Right ventricle myocardium inferior (tissue), 1 donor: ENCODE measurements around the gene CCT4. TPM values are rescaled to one million over a fixed set of nuclear protein-coding genes. Genes with fewer than 3 reads are reported as not detected.
"Not testable (repeated sequence)": the region's sequence is repeated elsewhere in the genome, so short reads cannot be mapped to it uniquely, and the experiment has no call there.

Experiments used
- ATAC-seq: fragments of 200-7000 bp; cut with Tn5 transposase; one replicate; pipeline ENCODE4 v1.9.1; 2020; ENCODE audit warnings: mild to moderate bottlenecking, moderate library complexity
- DNase-seq: peaks from one replicate; pipeline ENCODE4 v3.0.0; 2021; ENCODE audit errors: missing footprints
- intact Hi-C: fragments of 100-400 bp; cut with DNase I; formaldehyde crosslinking; loops from one replicate; pipeline ENCODE4 v1.11.0; 2022
- long read RNA-seq: library from polyadenylated mRNA; unstranded; transcript quantifications from one replicate; pipeline ENCODE4 v2.0.0, GENCODE V29; 2021
- total RNA-seq: library from RNA; stranded (reverse); fragmentation: NEBNext Ultra II Directional; extraction: Animal tissue kit (Norgen Biotek cat#: 25700); gene quantifications from one replicate; pipeline ENCODE4 v1.2.1, GENCODE V29; 2021
- donor health status: DM: no; HTN: yes; CAD: no; lungs with severe emphysema.

CCT4 gene
- total RNA-seq, result 105 TPM
- long read RNA-seq, transcript CCT4-201 (14 exons, 2,520 nt), result major isoform, 78 of 80 reads
- long read RNA-seq, partial matches to known transcripts, result 0 of 80 reads
- long read RNA-seq, other reads (novel, unspliced or antisense), result 1 of 80 reads

DNA sequence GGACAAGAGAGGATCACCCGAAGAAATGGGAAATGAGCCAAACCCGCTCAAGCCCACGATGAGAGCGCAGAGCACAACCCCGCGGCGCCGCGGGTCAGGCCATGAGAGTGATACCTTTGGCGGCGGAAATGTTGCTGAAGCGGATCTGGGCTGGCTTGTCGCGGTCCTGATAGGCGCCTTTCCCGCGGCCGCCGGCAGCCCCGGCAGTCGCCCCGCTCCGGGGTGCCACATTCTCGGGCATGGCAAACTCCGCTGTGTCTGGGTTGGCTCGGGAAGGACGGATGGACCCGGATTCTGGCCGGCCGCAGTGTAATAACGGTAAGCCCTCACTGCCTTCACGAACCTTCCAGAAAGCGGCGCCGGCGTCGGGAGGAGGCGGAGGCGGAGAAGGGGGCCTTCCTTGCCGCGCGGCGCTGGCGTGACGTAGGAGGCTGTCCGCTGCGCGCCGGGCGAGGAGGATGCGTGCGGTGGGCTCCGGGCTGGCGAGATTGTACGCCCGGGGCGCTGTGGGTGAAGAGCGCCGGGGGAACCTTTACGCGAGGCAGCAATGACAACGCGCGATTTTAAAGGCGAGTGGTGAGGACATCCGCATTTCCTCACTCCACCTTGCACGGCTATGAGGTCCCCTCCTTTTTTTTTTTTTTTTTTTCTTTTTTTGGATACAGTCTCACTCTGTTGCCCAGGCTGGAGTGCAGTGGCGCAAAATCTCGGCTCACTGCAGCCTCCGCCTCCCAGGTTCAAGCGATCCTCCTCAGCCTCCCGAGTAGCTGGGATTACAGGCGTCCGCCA lies at the start of gene CCT4:
Gene CCT4, minus strand, starts transcription at position 390 of the 789 bp plus-strand sequence. Its CDS starts 149 bp downstream, at position 241.
- intact Hi-C loops, result no loop called here
- peak; percentile 89 for ATAC-seq
- DNase-seq, result peak; percentile 94

GRCh38 chr2:61937886-61938285 lies 49.4 kb upstream of the CCT4 start:
- intact Hi-C loops, result no loop called here
- ATAC-seq (no peak), DNase-seq (no peak)

- no peak for ATAC-seq
- intact Hi-C loops, result no loop called here
Observed at GRCh38 chr2:61937098-61937497, 48.6 kb upstream of the CCT4 start.

GRCh38 chr2:61928826-61929461 lies 40.5 kb upstream of the CCT4 start:
- intact Hi-C loops, result loop anchor here (10.0 kb wide), 1 partner anchor 46 kb away; no protein-coding TSS in a partner anchor
- no peak for ATAC-seq
- DNase-seq, result no peak

More at GRCh38 chr2:61937098-61937497, 48.6 kb upstream of the CCT4 start:
- no peak for DNase-seq

GRCh38 chr2:61926531-61927477 lies 38.3 kb upstream of the CCT4 start:
- no peak for ATAC-seq
- intact Hi-C loops, result loop anchor here (10.0 kb wide), 1 partner anchor 48 kb away; no protein-coding TSS in a partner anchor

DNA sequence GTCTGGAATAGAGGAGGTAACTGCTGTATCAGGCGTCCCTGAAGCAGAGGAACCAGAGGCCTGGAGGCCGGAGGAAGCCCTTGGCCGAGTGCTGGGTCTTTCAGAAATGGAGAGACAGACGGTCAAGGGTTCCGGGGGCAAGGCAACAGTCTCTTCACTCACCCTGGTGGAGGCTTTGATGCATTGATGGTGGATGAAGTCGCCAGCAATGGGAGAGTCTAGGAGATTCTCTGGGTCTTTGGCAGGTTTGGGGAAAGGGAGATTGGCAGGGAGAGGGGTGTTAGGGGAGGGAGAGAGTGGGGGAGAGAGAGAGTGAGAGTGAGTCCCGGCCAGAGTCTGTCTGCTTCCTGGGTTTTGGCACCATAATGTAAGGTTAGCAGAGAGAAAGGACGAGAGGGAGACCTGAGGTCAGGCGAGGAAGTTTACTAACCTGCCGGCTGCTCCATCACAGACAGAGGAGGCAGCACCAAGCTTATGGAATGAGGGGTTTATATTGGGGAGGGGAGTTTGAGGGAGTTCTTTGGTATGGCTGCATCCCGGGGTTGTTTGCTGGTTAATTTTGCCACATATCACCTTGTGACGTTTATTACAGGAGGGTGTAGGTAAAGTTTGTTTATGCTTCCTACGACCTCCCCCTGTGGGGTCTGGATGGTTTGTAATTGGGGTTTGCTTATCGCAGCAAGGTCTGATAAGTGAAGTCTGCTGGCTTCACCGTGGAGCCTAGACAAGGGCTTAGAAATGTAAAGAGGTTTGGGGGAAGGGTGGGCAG lies 36.6 kb upstream of the CCT4 start:
- DNase-seq (no peak), ATAC-seq (no peak)
- intact Hi-C loops, result loop anchor here (10.0 kb wide), 1 partner anchor 50 kb away; no protein-coding TSS in a partner anchor

More at GRCh38 chr2:61926531-61927477, 38.3 kb upstream of the CCT4 start:
- no peak for DNase-seq

DNA sequence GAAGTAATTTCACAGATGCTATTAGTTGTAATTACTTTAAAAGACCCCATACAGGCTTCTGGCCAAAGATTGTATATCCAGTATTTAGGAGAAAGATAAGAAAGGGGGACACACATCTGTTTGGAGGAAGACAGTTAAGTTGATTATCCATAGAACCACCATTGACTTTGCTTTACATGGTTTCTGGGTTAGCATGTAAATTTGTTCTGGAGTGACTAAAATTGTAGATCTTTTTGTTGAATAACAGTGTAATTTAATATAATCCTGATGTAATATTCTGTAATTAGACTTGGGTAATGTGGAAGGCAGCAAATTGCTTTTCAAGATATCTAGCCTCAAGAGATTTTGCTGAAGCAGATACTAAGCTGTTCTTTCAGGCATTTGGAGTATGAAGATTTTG lies 34.3 kb upstream of the CCT4 start:
- intact Hi-C loops, result loop anchor here (10.0 kb wide), 1 partner anchor 52 kb away; no protein-coding TSS in a partner anchor
- ATAC-seq, result no peak
- no peak for DNase-seq

DNA sequence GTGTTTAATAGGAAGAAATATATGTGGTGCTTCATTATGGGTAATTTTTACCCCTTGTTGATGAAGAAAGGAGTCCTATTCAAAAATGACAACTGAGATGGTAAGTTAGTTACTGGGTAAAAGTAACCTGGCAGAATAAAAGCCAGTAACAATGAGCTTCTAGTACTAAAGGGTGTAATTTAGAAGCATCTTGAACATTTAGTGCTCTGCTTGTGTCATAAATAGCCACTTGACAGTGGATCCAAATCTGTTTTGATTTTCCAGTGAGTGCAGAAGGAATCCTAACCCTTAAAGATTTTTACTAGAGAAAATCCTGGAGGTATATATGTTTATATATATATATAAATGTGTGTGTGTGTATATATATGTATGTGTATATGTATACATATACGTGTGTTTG lies 32.1 kb upstream of the CCT4 start:
- ATAC-seq (no peak), DNase-seq (no peak)
- intact Hi-C loops, result loop anchor here (10.0 kb wide), 1 partner anchor 54 kb away; no protein-coding TSS in a partner anchor

DNA sequence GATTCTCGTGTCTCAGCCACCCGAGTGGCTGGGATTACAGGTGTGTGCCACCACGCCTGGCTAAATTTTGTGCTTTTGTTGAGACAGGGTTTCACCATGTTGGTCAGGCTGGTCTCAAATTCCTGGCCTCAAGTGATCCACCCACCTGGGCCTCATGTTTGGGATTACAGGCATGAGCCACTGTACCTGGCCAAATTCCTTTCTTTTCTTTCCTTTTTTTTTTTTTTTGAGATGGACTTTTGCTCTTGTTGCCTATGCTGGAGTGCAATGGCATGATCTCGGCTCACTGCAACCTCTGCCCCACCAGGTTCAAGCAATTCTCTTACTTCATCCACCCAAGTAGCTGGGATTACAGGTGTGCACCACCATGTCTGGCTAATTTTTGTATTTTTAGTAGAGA lies 26.3 kb upstream of the CCT4 start:
- intact Hi-C loops, result loop anchor here (5.0 to 10.0 kb wide), 3 partner anchors 78 to 860 kb away; partner anchors contain the start of gene B3GNT2
- DNase-seq, ATAC-seq: not testable (repeated sequence)

DNA sequence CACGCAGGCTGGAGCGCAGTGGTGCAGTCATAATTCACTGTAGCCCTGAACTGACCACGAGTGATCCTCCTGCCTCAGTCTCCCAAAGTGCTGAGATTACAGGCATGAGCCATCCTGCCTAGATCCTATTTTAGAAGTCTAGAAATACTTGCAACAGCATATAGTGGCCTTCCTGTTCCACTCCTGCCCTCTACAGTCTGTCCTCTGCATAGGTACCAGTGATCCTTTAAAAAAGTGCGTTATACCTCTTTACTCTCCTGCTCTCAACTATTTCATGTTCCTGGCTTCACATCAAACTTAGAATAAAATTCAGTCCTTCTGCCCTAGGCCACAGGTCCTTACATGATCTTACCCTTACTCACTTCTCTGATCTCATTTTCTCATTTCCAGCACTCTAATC lies 23.1 kb upstream of the CCT4 start:
- DNase-seq (no peak), ATAC-seq (peak; percentile 42)
- intact Hi-C loops, result loop anchor here (10.0 kb wide), 1 partner anchor 863 kb away; no protein-coding TSS in a partner anchor

DNA sequence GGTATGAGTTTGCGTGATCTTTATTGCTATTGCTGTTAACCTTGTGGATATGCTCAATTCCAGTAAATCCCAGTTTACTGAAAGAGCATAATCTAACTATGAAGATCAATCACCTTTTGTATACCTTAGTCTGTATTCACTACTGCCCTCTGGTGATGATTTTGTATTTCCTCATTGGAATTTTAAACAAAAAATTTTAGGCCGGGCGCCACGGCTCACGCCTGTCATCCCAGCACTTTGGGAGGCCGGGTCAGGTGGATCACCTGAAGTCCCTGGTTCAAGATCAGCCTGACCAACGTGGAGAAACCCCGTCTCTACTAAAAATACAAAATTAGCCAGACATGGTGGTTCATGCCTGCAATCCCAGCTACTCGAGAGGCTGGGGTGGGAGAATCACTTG lies 22.1 kb upstream of the CCT4 start:
- no peak for DNase-seq
- intact Hi-C loops, result loop anchor here (10.0 kb wide), 1 partner anchor 864 kb away; no protein-coding TSS in a partner anchor
- no peak for ATAC-seq

GRCh38 chr2:61909116-61909515 lies 20.7 kb upstream of the CCT4 start:
- ATAC-seq, result no peak
- intact Hi-C loops, result no loop called here
- no peak for DNase-seq

DNA sequence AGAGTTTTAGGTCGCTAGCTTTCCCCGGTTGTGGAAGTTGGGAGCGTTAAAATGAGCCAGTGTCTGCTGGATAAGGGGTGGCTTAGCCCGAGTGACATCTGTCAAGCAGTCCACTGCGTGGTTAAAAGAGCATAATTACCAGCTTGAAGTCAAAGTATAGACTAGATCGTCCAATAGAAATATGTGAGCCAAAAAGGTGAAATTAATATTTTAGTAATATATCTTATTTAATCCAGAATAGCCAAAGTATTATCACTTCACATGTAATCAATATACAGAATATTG lies 17.7 kb upstream of the CCT4 start:
- ATAC-seq (no peak), DNase-seq (no peak)
- intact Hi-C loops, result no loop called here

- intact Hi-C loops, result no loop called here
- DNase-seq (peak; percentile 94), ATAC-seq (peak; percentile 96)
Observed at GRCh38 chr2:61905372-61906185, 17.1 kb upstream of the CCT4 start, which contains the start of gene COMMD1. Gene COMMD1, plus strand, starts transcription at chr2:61905674. Its CDS starts 5 bp downstream, at chr2:61905679.

- ATAC-seq (no peak), DNase-seq (no peak)
- intact Hi-C loops, result no loop called here
Observed at GRCh38 chr2:61900281-61900680, 11.8 kb upstream of the CCT4 start.

- DNase-seq, result no peak
- intact Hi-C loops, result no loop called here
- no peak for ATAC-seq
Observed at GRCh38 chr2:61898810-61899209, 10.4 kb upstream of the CCT4 start.

DNA sequence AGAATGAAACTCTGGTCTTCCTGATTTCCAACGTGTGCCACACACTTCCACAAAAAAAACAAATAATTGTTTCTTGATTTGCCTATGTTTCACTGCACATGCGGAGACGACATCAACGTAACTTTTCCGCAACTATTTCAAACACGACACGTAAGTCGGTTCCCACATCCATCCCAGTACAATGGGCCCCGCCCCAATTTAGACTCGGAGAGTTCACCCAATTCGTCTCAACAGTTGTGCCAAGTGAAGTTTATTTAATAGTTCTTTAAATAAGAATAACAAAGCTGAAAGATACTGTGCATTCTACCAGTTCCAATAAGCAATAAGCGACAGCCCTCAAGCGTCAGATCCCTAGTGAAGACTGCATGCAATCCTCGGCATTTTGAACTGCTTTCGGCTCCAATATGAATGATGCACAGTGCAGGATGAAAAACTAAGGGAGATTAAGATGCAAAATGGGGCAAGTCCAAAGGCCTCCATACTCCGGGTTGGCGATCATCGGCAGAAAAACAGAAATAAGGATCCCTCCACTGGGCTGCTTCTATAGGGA lies 664 bp downstream of the CCT4 start:
- no peak for DNase-seq
- no peak for ATAC-seq
- intact Hi-C loops, result no loop called here
